Subcutaneous abdominal adipose tissue (tissue), 5 donors: ENCODE data around the gene MSN.
A peak's percentile ranks its signal among the peaks of the same experiment; 100 is the strongest.
"Not testable (repeated sequence)": the region's sequence is repeated elsewhere in the genome, so short reads cannot be mapped to it uniquely, and the experiment has no call there.

Source experiments
- H3K27ac ChIP-seq: one replicate; pipeline ENCODE4 v1.7.0; 2013; ENCODE audit warnings: low read depth, mild to moderate bottlenecking, inconsistent platforms, low read length, moderate library complexity
- H3K27me3 ChIP-seq, 5 donors: one replicate each; pipeline ENCODE4 v1.7.0; 2013; ENCODE audit warnings: low read length in 5 of 5, inconsistent platforms in 1 of 5; ENCODE audit not compliant: control insufficient read depth in 5 of 5, insufficient read depth in 4 of 5
- H3K36me3 ChIP-seq, 5 donors: one replicate each; pipeline ENCODE4 v1.7.0; 2013; ENCODE audit warnings: low read length in 5 of 5; ENCODE audit not compliant: control insufficient read depth in 5 of 5, insufficient read depth in 5 of 5
- H3K4me1 ChIP-seq, 5 donors: one replicate each; pipeline ENCODE4 v1.7.0; 2013; ENCODE audit warnings: low read length in 5 of 5, mild to moderate bottlenecking in 3 of 5, moderate library complexity in 1 of 5; ENCODE audit not compliant: control insufficient read depth in 5 of 5, insufficient read depth in 5 of 5
- H3K4me3 ChIP-seq, 5 donors: one replicate each; pipeline ENCODE4 v1.7.0; 2013; ENCODE audit warnings: low read length in 5 of 5, low read depth in 1 of 5
- H3K9ac ChIP-seq, 5 donors: one replicate each; pipeline ENCODE4 v1.7.0; 2013; ENCODE audit warnings: low read length in 5 of 5, mild to moderate bottlenecking in 4 of 5, moderate library complexity in 3 of 5
- H3K9me3 ChIP-seq, 5 donors: one replicate each; pipeline ENCODE4 v1.7.0; 2013; ENCODE audit warnings: low read length in 5 of 5; ENCODE audit not compliant: control insufficient read depth in 5 of 5
- donor health status: healthy.
- donor health status: healthy.
- donor health status: healthy.
- donor health status: healthy.
- donor health status: healthy.

Gene MSN

DNA sequence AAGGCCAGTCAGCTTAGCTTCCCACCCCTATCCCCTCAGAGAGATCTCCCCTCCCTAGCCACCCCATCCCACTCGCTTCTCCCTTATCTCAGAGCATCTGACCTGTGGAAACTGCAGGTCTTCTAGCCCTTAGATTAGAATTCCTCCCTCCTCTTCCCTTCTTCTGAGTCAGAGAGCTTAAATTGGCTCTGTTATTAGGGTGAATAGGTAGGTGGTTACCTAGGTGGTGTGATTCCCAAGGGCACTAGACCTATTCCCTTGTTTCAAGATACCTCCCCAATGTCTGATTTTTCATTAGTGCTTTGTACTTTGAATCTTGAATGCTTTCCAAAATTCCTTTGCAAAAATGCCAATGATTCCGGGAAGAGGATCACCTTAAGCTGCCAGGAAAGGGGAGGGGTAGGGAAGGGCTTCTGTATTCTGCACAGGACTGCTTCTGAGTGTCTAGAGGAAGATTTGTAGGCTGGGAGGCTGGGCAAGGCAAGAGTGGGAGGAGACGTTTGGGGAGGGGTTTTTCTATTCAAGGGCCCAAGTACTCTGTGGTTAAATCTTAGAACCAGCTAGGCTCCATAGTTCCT lies 24.5 kb upstream of the MSN start:
- Histone ChIP-seq H3K27me3 (peaks cover 0 to 5% (median 3%) of the 10 kb centered on the region in 5 donors), H3K9ac (no peak overlapping the region), H3K27ac (peak overlapping the region; percentile 68), H3K9me3 (no peaks in the 10 kb centered on the region), H3K4me1 (peaks cover 0 to 29% (median 19%) of the 10 kb centered on the region in 5 donors), H3K36me3 (no peaks in the 10 kb centered on the region), H3K4me3 (no peak overlapping the region)

DNA sequence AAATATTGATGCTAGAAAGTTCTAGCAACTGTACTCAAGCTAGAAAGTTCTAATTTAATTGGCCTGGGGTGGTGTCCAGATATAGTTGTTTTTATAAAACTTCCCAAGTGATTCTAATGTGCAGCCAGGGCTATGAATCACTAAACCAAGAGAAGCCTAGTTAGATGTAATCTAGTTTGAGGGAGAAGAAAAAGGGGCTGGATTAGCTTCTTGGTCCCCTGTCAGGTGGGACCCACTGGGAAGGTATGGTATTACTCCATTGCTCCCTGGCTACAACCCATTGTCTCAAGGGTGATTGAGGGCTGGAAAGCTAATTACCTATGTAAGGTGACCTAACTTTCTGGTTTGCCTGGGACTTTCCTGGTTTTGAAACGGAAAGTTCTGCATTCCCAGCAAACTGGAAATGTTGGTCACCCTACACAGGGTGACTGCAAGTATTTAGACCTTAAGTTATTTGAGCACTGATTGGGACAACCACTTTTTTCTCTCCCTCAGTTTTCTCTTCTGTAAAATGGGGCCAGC lies 23.9 kb upstream of the MSN start:
- Histone ChIP-seq H3K27ac (peak overlapping the region; percentile 68), H3K9ac (peak overlapping the region in 1 of 5 donors; percentile 16), H3K36me3 (no peaks in the 10 kb centered on the region)

DNA sequence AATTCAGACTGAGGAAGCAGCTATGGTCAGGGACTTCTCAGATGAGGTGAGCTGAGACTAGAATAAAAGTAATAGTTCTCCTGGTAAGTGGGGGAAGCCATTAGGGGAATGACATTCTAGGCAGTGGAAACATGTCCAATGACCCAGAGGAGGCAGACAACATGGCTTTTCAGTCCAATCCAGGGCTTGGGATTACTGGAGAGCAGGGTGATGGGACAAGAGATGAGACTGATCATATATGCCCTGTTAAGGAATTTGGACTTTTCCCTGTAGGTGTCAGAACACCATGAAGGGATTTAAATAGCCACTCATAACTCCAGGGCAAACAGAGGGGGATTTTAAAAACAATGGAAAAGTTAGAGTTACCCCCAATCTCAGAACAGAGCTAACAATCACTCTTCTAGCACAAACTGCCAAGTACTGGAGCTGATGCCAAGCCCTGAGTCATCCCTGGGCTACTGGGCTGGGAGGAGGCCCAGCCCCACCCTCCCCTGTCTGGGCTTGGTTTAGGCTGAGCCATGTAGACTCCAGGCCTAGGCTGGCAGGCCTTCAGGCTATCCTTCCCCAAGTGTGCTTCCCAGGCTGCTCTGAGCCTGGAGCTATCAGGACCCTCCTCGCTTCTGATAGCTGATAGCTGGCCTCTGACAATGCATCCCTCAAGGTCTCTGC lies 22.7 kb upstream of the MSN start:
- H3K4me3 ChIP-seq = no peak overlapping the region
- no peak overlapping the region for H3K9ac ChIP-seq
- H3K36me3 ChIP-seq = no peaks in the 10 kb centered on the region
- H3K27ac ChIP-seq = peak overlapping the region; percentile 68
- H3K9me3 ChIP-seq = no peaks in the 10 kb centered on the region
- peaks cover 0 to 29% (median 19%) of the 10 kb centered on the region in 5 donors for H3K4me1 ChIP-seq
- peaks cover 0 to 5% (median 0%) of the 10 kb centered on the region in 5 donors for H3K27me3 ChIP-seq

More for the DNA sequence above, 23.9 kb upstream of the MSN start:
- Histone ChIP-seq H3K4me3 (no peak overlapping the region), H3K4me1 (peaks cover 0 to 29% (median 19%) of the 10 kb centered on the region in 5 donors), H3K27me3 (peaks cover 0 to 5% (median 3%) of the 10 kb centered on the region in 5 donors), H3K9me3 (no peaks in the 10 kb centered on the region)

DNA sequence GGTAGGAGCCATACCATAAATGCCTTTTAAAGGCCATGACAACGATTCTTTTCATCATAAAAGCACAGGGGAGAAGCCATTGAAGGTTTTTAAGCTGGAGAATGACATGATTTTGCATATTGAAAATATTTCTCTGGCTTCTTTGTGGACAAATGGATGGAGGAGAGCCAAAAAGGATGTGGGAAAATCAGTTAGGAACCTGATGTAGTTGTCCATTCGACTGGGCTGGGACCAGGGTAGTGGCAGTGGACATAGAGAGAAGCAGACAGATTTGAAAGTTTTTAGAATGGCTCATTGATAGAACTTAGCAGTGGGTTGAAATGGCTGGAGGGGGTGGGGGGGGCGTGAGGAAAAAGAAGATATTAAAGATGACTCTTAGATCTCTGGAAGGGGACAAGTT lies 19.7 kb upstream of the MSN start:
- Histone ChIP-seq H3K36me3 (no peaks in the 10 kb centered on the region), H3K4me3 (no peak overlapping the region), H3K4me1 (peaks cover 0 to 25% (median 18%) of the 10 kb centered on the region in 5 donors), H3K9me3 (peaks cover 0 to 6% (median 2%) of the 10 kb centered on the region in 5 donors), H3K27me3 (peaks cover 0 to 7% (median 0%) of the 10 kb centered on the region in 5 donors), H3K9ac (no peak overlapping the region), H3K27ac (no peak overlapping the region)

DNA sequence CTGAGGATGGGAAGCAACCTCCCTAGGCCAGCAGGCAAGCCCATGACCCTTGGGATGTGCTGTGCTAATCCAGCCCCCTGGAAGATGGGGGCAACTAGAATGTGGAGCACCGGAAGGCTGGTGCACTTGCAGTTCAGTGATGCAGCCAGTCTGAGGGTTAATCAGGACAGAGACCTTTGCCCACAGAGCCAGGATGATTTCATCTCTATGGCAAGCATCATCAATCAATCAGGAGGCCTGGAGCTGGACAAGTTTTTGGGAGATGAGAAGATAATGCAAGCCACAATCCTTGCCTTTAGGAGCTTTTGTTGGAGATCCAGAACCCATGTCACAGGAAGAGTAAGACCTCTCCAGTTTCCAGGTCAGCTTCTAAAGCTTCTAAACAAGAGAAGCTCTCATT lies 15.4 kb upstream of the MSN start:
- Histone ChIP-seq H3K4me1 (peaks cover 0 to 10% (median 0%) of the 10 kb centered on the region in 5 donors), H3K27me3 (peaks cover 0 to 3% (median 0%) of the 10 kb centered on the region in 5 donors), H3K27ac (no peak overlapping the region), H3K9ac (no peak overlapping the region), H3K9me3 (peaks cover 0 to 6% (median 2%) of the 10 kb centered on the region in 5 donors), H3K4me3 (no peak overlapping the region), H3K36me3 (no peaks in the 10 kb centered on the region)

DNA sequence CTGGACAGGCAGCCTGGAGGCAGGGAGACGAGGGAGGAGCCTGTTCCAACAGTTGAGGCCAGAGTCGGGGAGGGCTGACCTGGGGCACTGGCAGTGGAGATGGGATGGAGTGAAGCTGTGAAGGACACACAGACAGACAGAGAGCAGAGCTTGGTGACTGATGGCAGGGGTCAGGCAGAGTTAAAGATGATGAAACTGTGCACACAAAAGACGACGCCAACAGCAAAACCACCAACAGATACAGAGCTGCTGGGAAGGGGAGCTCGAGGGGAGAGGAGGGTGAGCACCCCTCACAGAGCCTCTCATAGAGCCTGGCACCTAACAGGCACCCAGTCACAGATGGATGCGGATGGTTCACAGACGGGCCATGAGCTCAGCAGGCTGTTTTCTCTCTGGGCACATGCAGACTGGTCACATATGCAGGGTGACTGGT lies 10.4 kb upstream of the MSN start:
- not testable (repeated sequence) for H3K36me3 ChIP-seq, H3K4me3 ChIP-seq, H3K4me1 ChIP-seq, H3K27ac ChIP-seq, H3K27me3 ChIP-seq, H3K9ac ChIP-seq, H3K9me3 ChIP-seq

DNA sequence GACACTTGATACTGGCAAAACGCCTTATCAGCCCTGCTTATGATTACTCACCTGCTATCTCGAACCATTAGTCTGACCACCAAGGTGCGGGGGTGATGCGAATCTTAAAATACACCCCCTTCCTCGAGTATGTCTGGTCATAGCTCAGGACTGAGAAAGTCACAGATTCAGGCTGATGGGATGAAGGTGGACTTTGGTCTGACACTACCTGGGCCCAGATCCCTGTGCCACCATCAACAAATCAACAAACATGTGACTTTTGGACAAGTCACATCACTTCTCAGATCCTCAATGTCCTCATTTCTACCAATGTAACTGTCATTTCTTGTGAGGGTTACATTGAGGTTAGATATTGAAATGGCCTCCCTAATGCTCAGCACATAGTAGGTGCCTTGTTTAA lies 9.8 kb upstream of the MSN start:
- Histone ChIP-seq H3K27ac (no peak overlapping the region), H3K27me3 (no peaks in the 10 kb centered on the region), H3K4me1 (peaks cover 0 to 10% (median 0%) of the 10 kb centered on the region in 5 donors), H3K9me3 (peaks cover 0 to 8% (median 0%) of the 10 kb centered on the region in 5 donors), H3K36me3 (no peaks in the 10 kb centered on the region), H3K9ac (no peak overlapping the region), H3K4me3 (no peak overlapping the region)

DNA sequence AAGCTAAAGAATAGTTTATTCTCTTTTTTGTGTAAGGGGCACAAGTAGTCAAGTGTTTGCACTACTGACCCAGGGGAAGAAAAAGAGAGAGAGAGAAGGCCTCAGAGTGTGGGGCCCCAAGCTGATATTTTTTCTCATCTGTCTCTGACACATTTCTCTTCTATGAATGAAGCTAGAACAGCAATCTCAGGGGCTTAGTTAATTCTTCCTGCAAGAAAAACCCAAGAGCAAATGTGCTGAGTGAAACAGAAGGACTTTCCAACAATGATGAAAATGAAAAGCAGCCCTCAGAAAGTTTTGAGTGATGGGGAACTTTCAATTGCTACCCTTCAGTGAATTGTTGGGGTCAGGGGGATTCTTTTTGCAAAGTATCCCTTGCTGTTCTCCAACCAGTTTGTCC lies 9.2 kb upstream of the MSN start:
- H3K36me3 ChIP-seq = no peaks in the 10 kb centered on the region
- H3K27me3 ChIP-seq = no peaks in the 10 kb centered on the region
- H3K27ac ChIP-seq = no peak overlapping the region
- peaks cover 0 to 10% (median 0%) of the 10 kb centered on the region in 5 donors for H3K4me1 ChIP-seq
- H3K9me3 ChIP-seq = peaks cover 0 to 11% (median 0%) of the 10 kb centered on the region in 5 donors
- H3K9ac ChIP-seq = no peak overlapping the region
- H3K4me3 ChIP-seq = no peak overlapping the region

DNA sequence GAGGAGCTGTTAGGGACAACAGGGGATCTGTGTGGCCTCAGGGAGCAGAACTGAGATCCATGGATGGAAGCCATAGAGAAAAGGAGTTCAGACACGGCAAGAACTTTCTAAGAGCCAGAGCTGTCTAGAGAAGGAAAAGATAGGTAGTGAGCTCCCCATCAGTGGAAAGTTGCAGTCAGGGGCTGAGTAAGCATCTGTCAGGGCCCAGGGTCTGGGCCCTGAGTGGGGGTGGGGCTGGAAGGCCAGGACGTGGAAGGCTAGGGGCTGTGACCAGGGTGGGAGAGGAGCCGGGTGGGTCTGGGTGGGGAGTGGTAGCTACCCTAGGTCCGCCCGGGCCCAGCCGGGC lies 324 bp upstream of the MSN start:
- peak overlapping the region in 1 of 5 donors; percentile 11 for H3K4me3 ChIP-seq

More for the DNA sequence above, 324 bp upstream of the MSN start:
- H3K27me3 ChIP-seq = peaks cover 0 to 2% (median 0%) of the 10 kb centered on the region in 5 donors
- H3K4me1 ChIP-seq = peaks cover 0 to 31% (median 14%) of the 10 kb centered on the region in 5 donors
- H3K27ac ChIP-seq = peak overlapping the region; percentile 60
- no peaks in the 10 kb centered on the region for H3K36me3 ChIP-seq
- H3K9ac ChIP-seq = peak overlapping the region in 1 of 5 donors; percentile 94
- peaks cover 0 to 7% (median 0%) of the 10 kb centered on the region in 5 donors for H3K9me3 ChIP-seq
